Non-pigmented ciliary epithelial cell (primary cell): ENCODE data around the gene PAK1IP1.
"Not testable (repeated sequence)": the region's sequence is repeated elsewhere in the genome, so short reads cannot be mapped to it uniquely, and the experiment has no call there.

Experiments
- DNase-seq: peaks from one replicate; pipeline ENCODE4 v3.0.0-alpha.2; 2010; ENCODE audit warnings: low read depth

Gene PAK1IP1, protein sequence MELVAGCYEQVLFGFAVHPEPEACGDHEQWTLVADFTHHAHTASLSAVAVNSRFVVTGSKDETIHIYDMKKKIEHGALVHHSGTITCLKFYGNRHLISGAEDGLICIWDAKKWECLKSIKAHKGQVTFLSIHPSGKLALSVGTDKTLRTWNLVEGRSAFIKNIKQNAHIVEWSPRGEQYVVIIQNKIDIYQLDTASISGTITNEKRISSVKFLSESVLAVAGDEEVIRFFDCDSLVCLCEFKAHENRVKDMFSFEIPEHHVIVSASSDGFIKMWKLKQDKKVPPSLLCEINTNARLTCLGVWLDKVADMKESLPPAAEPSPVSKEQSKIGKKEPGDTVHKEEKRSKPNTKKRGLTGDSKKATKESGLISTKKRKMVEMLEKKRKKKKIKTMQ

DNA sequence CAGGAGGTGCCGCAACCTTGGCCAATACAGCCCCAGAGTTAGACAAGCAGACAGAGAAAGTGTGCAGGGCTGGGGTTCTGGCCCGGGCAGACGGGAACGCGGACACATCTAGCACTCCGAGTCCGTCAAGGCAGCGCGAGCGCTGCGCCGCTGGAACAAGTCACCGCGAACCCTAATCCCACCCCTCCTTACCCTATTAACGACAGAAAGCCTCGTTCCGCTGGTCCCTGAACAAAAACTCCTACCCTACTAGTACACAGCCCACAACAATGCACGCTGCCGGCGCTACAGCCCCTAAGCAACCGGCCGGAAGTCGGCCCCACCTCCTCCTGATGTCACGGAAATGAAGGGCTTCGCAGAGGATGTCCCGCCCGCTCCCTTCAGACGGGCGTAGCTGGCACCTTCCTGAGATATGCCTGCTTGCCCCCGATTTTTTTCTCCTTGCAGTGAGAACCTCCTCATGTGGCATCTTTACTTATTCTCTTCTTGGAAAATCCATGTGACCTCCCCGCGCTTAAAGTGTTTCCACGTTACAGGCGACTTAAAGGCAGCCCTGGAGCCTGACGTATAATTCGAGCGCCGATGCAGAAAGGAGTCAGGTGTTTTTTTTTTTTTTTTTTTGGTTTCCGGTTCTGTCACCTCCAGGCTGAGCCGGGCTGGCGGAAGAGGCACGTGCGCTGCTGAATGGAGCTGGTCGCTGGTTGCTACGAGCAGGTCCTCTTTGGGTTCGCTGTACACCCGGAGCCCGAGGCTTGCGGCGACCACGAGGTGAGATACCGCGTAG, at the start of gene PAK1IP1, which contains the start of gene C6orf52:
TSS of gene PAK1IP1 (plus strand) at position 671 of the 784 bp plus-strand sequence. CDS start at position 685, 14 bp downstream.
TSS of gene C6orf52 (minus strand) at position 315 of the 784 bp plus-strand sequence. CDS start 7,066 bp downstream, outside the sequence.
- DNase-seq: peak; percentile 55

DNA sequence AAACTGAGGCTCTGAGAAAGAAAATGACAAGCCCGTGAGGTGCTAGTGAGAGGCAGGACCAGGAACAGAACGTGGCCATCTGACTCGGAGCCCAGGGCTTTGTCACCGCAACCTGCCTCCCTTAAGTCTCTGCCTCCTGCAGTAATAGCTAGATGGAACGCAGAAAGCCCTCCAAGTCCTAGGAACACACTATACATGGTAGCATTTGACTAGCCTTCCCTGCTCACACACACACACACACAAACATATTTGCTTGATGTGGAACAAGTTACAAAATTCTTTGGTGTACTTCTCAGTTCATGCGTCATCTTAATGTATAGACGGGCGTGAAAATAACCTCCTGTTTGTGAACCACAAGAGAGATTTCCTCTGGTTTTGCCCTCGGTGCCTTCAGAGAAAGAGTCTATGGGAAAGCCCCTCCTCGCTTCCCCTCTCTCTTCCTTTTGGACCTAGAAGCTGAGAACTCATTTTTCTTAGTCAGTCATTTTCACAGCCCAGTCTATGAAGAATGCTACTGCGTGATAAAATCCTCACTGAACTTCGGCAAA, 39.2 kb upstream of the PAK1IP1 start:
- no peak for DNase-seq

DNA sequence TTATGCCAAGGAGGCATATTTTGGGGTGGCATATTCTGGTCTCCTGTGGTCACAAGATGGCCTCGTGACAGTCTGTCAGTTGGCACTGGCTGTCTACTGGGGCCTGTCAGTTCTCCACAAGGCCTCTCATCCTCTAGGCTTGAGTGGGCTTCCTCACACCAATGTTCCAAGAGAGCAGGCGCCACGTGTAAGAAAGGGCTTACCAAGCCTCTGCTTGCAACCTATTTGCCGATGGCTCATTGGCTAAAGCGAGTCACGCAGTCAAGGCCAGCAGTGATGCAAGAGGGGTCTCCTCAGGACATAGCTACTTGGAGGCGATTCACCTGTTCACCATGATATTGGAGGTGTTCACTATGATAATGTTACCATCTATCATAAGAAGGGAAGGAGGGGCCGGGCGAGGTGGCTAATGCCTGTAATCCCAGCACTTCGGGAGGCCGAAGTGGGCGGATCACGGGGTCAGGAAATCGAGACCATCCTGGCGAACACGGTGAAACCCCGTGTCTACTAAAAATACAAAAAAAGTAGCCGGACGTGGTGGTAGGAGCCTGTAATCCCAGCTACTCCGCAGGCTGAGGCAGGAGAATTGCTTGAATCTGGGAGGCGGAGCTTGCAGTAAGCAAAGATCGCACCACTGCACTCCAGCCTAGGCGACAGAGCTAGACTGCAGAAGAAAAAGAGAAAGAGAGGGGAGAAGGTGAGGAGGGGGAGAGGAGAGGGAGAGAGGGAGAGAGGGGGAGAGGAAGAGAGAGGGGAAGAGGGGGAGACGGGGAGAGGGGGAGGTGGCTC, 35.7 kb upstream of the PAK1IP1 start:
- no peak for DNase-seq

DNA sequence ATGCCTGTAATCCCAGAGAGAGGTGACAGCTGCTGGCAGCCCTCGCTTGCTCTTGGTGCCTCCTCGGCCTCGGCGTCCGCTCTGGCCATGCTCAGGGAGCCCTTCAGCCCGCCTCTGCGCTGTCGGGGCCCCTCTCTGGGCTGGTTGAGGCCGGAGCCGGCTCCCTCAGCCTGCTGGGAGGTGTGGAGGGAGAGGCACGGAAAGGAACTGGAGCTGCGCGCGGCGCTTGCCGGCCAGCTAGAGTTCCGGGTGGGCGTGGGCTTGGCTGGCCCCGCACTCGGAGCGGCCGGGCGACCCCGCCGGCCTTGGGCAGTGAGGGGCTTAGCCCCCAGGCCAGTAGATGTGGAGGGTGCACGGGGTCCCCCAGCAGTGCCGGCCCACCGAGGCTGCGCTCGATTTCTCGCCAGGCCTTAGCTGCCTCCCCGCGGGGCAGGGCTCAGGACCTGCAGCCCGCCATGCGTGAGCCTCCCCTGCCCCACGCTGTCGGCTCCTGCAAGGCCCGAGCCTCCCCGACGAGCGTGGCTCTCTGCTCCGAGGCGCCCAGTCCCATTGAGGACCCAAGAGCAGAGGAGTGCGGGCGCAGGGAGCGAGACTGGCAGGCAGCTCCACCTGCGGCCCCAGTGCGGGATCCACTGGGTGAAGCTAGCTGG, 34.9 kb upstream of the PAK1IP1 start:
- DNase-seq: no peak

DNA sequence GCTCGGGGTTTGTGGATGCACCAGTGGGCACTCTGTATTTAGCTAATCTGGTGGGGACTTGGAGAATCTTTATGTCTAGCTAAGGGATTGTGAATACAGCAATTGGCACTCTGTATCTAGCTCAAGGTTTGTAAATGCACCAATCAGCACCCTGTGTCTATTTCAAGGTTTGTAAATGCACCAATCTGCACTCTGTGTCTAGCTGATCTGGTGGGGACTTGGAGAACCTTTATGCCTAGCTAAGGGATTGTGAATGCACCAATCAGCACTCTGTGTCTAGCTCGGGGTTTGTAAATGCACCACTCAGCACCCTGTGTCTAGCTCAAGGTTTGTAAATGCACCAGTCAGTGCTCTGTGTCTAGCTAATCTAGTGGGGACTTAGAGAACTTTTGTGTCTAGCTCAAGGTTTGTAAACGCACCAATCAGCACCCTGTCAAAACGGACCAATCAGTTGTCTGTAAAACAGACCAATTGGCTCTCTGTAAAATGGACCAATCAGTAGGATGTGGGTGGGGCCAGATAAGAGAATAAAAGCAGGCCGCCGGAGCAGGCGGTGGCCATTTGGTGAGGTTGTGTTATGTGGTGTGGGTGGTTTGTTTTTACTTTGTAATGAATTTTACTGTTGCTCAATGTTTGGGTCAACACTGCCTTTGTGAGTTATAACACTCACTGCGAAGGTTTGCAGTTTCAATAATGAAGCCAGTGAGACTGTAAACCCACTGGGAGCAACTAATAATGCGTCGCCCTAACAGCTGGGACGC, 34.2 kb upstream of the PAK1IP1 start:
- DNase-seq: not testable (repeated sequence)

DNA sequence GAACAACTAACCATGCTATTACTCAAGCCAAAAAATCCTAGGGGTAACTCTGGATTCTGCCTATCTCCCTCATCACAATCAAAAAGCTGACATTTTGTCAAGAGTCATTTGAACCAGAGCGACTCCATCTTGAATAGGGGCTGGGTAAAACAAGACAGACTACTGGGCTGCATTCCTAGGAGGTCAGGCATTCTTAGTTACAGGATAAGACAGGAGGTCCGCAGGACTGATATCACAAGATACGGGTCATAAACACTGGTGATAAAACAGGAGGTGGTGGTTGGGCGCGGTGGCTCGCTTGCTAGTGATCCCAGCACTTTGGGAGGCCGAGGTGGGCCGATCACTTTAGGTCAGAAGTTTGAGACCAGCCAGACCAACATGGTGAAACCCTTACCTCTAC, 32.6 kb upstream of the PAK1IP1 start:
- DNase-seq: no peak

DNA sequence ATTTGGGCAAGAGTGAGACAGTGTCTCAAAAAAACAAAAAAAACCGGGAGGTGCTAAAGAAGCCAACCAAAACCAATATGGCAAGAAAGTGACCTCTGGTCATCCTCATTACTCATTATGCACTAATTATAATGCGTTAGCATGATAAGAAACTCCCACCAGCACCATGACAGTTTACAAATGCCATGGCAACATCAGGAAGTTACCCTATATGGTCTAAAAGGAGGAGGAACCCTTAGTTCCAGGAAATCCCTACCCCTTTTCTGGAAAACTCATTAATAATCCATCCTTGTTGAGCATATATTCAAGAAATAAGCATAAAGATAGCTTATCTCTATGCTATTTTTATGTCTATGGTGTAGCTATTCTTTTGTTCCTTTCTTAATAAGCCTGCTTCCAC, 32.0 kb upstream of the PAK1IP1 start:
- no peak for DNase-seq

DNA sequence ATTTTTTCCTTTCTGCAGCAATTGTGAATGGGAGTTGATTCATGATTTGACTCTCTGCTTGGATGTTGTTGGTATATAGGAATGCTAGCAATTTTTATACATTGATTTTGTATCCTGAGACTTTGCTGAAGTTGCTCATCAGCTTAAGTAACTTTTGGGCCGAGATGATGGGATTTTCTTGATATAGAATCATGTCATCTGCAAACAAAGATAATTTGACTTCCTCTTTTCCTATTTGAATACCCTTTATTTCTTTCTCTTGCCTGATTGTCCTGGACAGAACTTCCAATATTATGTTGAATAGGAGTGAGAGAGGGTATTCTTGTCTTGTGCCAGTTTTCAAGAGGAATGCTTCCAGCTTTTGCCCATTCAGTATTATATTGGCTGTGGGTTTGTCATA, 29.2 kb upstream of the PAK1IP1 start:
- not testable (repeated sequence) for DNase-seq

DNA sequence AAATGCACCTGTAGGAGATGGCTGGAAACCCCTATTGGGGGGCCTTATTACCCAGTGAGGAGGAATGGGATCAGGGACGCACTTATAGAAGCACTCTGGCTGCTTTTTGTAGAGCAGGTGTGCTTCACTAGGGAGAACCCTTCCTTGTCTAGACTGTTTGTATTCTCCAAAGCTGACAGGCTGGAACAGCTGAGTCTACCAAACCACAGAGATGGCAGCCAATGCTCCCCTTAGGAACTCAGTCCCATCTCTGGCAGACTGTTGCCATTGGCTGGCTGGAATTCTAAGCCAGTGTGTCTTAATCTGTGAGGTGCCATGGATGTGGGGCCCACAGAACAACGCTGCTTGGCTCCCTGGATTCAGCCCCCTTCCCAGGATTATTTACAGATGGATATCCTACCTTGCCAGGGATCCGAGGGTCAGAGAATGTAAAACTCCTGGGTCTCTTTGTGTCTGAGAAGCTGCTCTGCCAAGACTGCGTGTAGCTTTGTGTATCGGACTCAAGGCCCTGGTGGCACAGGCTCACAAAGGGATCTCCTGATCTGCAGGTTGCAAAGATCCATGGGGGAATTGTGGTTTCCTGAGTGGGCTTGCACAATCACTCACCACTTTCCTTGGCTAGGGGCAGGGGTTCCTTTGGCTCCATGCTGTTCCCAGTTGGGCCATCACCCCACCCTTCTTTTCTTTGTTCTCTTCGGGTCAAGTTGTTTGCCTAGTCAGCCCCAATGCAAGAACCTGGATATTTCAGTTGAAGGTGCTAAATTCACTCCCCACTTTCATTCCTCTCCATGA, 26.4 kb upstream of the PAK1IP1 start:
- DNase-seq: no peak

DNA sequence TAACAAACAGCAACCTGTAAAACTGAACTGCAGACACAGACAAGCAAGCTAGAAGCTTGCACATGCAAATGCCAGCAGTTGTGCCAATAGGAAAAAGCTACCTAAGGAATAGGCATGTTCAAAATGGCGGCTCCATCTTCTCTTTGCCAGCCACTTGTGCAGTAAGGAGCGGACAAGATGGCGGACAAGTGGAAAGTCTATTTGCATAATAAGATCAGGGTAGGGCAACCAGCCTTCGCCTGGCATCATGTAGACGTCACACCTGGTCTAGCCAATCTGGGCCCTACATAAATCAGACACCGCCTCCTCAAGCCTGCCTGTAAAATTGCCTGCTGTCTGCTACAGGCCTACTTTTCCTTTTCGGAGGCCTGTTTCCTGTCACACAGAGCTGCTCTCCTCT, 18.4 kb upstream of the PAK1IP1 start:
- DNase-seq: no peak

DNA sequence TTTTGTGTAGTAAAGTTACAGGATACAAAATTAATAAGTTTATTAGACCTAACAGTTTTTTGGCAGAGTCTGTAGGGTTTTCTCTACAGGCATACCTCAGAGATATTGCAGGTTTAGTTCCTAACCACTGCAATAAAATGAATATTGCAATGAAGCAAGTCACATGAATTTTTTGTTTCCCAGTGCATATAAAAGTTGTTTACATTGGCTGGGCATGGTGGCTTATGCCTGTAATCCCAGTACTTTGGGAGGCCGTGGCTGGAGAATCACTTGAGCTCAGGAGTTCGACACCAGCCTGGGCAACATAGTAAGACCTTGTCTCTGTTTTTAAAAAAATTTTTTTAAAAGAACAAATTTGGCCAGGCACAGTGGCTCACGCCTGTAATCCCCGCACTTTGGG, 16.3 kb upstream of the PAK1IP1 start:
- DNase-seq: no peak

DNA sequence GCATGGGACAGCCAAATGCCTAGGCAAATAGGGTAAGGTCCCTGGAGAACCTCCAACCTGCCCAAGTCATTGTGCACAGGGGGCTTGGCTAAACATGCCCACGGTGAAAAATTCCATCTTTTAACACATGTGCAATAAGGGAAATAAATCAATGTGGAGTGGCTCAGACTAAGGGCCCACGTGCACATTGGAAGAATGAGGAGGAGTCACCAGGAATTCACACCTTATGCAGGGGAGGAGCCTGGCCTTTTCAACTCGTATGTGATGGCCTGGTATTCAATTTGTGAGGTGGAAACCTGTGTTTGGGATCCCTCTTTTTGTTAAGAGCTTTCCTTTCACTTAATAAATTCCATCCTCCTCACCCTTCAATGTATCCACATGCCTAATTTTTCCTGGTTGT, 13.0 kb upstream of the PAK1IP1 start:
- no peak for DNase-seq

DNA sequence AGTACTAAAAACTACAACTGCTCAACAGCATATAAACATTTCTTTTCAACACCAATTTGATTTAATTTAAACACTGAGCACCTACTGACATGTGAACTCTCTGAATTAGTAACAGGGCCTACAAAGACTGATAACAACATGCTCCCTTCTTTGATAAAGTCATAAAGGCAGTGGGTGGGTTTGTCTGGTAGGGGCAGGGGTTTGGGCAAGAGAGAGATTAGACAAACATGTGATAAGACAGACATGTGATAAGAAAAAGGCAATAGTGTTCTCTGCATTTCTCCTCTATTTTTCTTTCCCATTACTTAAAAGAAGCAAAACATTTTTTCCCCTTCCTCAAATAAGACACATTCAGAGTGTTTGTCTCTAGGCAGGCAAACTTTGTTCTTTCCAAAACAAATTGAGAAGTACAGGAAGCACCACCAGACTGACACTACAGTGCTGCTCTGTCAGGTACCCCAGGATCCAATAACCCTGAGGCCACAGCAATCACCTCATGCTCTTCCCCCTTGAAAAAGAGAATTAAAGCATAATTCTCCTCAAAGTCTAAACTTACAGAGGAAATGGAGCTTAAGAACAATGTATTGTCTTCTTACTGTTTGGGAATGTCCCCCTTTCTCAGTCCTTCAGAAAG, 12.3 kb upstream of the PAK1IP1 start:
- DNase-seq: no peak

DNA sequence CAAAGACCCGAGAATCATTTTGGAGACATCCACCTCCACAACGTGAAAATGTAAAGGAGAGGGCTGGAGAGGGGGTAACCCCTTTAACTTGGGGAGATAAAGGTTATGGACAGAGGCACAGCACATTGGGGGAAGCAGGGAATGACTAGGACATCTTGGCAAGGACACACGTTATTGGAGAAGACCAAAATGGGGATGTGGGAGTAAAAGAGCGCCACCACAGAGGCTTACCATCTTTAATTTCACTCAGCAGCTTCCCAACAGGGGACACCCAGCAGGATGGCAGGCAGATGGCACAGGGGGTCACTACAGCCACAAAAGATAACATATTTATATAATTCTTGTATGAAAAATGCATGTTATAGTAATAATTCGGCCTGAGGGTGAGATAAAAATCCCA, 10.2 kb upstream of the PAK1IP1 start:
- DNase-seq: no peak

DNA sequence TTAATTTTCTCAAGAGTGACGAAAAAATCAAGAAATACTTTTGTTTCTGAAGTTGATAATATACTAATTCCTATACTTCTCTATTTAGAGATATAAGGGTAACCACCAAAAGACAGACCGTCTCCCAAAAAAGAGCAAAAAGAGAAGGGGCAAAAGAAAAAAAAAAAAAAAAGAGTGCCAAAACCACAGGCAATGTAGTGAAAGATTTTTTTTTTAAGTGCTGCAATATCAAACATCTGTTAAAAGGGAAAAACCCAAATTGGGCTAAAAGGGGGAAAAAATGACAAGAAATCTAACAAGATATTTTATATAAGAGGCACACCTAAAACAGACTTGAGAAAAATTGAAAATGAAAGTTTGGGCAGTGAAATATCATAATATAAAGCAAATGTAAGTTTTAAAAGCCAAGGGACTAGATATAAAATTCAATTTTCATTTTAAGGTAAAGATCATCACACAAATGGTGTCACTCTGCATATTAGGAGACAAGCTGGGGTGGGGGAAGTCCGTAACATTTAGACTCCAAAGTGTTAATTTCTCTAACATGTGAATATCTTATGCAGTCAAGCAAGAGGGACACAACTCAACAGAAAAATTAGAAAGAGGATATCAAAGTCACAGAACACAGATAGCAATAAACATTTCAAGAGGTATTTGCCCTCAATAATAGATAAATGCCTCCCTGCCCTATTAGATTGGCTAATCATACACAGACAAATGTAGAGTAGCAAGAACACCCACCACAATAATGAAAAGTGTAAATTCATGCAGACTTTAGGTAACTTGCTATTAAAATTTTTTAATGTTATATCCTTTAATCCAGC, 9.5 kb upstream of the PAK1IP1 start:
- DNase-seq: no peak

DNA sequence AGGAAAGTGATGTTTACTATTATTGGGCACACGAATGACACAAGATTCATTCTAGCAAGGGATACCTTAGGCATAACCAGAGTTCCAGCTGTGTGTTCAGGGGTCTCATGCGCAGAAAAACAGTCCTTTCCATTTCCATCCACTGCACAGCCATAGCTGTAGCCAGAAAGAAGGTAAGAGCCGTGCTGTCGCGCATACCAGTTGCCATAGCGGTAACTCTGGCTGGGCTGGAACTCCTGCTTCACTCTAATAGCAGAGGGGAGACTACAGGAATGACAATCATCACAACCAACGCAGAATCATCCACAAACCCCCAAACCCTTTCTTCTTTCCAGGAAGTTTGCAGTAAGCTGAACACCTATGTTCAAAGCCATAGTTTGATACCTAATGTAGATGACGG, 7.9 kb upstream of the PAK1IP1 start:
- no peak for DNase-seq

DNA sequence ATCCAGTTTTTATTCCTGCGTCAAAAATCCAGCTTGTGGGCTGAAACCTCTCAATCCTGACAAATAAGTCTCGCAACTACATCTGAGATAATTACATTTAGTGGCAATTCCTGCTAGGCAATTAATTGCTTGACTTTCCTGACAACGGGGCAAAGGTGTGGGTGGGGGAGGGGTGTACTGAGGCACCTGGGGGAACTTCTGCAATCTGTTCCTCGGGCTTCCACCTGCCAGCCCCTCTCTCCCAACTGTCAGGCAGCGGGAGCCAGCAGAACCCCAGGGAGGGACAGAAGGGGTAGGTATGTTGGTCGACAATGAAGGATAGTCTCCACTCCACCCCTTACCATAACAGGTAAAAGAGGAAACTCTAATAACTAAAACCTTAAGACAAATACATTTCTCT, 7.2 kb upstream of the PAK1IP1 start:
- DNase-seq: no peak

DNA sequence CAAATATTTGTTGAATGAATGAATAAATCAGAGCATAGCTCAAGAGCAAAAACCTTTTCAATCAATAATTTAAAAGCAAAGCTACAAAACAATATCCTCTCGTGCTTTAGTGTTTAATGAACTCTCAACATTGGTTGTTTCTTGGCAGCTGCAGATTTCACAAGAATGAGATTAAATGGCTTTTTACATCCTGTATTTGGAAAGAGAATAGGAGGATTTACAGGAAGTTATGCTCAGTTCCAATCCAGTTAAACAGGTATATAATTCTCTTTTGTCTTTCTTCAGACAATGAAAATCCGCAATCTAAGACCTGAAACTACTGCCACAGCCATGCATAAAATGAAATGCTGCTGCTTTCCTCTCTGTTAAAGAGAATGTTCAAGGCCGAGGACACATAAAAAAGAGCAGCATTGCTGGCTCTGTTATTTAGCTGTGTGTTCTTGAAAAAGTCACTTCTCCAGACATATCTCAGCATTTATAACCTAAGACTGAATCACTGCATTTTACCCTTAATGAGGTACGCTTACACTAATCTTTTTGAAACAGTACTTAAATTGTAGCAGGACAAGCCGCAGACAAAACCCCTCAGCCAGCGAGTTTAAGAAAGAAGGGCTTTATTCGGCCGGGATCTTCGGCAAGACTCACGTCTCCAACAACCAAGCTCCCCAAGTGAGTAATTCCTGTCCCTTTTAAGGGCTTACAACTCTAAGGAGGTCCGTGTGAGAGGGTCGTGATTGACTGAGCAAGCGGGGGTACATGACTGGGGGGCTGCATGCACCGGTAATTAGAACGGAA, 3.9 kb upstream of the PAK1IP1 start:
- no peak for DNase-seq
